Daoy (cell line): Measurements from ENCODE around the gene NLGN1. TPM values are rescaled to one million over a fixed set of nuclear protein-coding genes. Genes with fewer than 3 reads are reported as not detected.
A peak's percentile ranks its signal among the peaks of the same experiment; 100 is the strongest.

Experiments used
- DNase-seq: peaks from one replicate; pipeline ENCODE4 v3.0.0-alpha.2; 2015; ENCODE audit warnings: low read depth
- total RNA-seq: library from RNA; depleted of rRNA; stranded (reverse); fragments of >200 nt; shearing (Covaris generic); gene quantifications from 2 replicates; pipeline ENCODE4 v1.2.3, GENCODE V29; 2014

NLGN1 gene
- total RNA-seq, 1 experiment from 2014 or later: 12.1 TPM

DNA sequence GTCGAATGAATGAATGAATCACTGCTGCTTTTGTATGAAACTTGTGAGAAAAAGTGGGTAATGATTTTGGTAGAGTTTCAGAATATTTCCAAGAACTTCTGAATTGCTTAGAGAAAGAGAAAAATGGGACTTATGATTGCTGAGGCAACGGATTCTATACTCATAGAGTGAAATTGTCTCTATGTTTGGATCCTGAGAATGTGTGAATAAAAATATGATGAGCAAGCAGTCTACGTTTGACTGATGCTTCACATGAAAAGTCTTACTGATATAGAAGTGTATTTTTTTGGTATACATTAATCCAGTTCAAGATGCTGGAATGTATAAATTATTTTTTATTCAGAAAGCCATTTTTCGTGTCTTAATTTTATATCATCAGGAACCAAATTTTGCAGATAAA, 441.1 kb downstream of the NLGN1 start:
- no peak for DNase-seq

GRCh38 chr3:173839859-173840258, 442.3 kb downstream of the NLGN1 start:
- no peak for DNase-seq

- DNase-seq: peak; percentile 28
Measured at GRCh38 chr3:173841334-173841733, 443.8 kb downstream of the NLGN1 start.

GRCh38 chr3:173843060-173843459, 445.5 kb downstream of the NLGN1 start:
- no peak for DNase-seq

DNA sequence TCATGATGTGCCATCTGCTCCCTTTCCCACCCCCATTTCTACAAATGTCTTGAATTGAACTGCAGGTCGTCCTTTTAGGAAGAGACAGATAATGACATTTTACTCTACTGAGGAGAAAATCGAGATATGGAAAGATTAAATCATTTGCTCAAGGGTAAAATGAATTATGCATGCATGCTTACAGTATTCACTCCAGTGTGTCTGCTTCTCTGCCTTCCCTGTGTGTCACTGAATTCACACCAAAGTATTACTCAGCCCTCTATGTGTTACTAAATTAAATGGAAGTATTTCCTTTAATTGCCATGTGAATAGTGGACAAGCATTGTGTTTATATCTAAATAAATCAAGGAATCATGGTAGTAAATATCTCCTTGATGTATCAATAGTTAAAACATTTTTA, 449.0 kb downstream of the NLGN1 start:
- no peak for DNase-seq

DNA sequence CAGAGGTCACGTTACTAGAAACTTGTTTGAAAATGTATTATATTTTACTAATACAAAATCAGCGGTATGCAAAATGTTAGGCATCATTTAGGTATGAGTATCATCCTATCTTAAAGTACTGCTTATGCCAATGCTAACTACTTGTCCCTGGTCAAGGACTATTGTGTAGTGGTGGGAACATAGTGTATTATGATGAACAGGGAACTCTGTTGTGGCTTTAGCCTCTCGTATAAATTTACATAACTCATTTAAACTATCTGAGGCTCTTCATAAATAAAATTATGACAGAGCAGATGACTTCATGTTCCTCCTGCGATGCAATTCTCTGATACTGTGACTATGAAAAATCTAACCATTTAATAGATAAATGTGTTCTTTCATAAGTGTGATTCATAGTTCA, 451.9 kb downstream of the NLGN1 start:
- DNase-seq: no peak

DNA sequence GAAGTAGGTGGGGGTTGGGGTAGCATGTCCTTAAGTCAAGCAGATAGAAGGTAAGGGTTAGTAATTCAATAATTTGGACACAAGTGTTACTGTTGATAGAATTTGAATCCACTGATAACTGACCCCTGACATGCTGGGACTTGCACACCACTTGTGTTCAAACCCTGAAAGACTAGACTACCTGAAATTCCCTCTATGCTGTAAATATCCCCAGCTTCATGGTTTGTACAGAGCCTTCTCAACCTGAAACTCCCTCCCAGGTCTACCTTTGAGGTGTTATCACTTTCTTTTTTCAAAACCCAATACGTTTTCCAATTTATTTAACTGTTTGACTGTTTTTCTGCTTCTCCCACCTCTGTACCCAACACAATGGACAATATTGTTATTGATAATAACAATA, 459.6 kb downstream of the NLGN1 start:
- no peak for DNase-seq

- no peak for DNase-seq
Measured at GRCh38 chr3:173862701-173863100, 465.2 kb downstream of the NLGN1 start.

DNA sequence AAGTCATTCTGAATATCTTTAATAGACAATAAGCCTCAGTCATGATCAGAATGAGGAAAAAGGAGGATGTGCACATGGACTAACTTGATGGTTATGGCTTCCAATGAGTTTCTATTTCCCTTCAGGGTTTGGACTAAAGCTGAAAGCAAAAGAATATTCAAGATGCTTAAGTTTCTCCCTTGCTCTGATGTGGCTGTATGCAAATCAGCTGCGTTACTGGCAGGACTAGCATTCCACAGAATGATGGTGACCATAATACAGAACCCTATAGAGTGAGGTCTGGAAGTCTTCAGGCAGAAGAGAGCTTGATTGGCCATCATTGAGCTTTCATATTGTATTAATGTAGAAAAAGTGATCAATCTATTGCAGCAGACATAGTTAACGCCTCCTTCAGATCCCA, 466.0 kb downstream of the NLGN1 start:
- DNase-seq: no peak

GRCh38 chr3:173865900-173866498, 468.5 kb downstream of the NLGN1 start:
- no peak for DNase-seq

DNA sequence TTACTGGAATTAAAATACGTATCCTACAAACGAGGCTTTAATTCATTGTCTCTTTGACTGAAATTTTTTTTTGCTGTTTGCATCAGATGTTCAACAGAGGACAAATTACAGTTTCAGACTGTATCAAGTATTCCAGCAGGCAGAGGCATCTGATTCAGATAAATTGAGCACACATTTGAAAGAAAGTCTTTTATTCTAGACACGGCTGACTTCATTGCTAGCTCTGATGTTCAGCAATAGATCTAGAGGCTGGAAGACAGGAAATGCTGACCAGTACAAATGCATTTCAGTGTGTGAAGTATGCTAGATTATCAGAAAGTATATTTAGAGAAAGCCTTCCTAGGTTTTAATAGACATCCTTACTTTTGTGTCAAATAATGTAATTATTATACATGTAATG, 472.2 kb downstream of the NLGN1 start:
- no peak for DNase-seq

- DNase-seq: peak; percentile 10
Measured at GRCh38 chr3:173870976-173871375, 473.4 kb downstream of the NLGN1 start.

DNA sequence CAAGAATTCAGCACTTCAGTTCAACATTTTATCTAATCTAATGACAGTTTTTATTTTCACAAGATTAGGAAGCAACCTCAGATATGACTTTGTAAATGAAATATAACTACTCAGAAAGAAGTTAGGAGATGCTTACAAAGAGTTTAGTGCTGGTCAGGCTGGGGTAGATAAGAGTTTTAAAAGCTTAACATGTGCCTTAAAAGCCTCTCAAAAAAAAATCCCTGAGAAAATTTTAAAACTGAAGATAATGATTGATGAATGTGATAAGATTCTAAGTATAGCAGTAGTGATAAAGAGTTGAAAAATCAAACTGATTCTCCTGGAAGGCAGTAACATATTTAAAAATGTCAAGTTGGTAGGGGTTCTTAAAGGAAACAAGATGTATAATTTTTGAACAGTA, 478.2 kb downstream of the NLGN1 start:
- DNase-seq: no peak

DNA sequence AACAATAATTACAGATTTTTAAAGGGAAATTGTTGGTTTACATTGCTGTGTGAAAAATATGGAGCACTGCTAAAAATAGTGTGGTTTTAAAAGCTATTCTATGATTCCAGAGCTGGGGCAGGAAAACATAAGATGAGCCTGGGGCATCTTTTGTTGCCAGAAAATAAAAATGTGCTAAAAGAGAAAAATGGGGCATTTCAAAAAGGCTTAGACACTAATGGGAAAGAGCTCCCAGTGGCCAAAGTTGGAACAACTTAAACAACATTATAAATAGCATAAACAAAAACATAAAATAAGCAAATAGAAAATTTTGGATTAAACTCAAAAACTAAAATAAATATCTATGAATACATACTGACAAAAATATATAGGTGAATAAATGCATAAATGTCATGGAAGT, 478.9 kb downstream of the NLGN1 start:
- DNase-seq: no peak

GRCh38 chr3:173887888-173888287, 490.3 kb downstream of the NLGN1 start:
- no peak for DNase-seq

DNA sequence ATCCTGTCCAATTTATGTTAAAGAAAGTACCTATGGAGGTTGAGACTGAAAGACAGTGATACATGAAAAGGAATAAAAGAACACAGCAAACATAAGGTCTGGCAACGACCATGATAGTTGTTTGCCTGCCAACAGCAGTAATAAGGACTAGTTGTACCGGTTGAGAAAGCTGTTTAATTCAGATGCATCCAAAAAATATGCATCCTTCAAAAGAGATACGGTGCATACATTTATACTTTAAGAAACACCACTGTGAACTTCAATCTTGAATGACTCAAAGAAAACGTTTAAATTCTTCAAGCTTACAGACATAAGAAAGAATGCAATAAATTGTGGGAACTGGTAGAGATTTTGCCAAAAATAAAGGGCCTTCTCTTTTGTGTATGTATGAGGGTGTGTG, 492.1 kb downstream of the NLGN1 start:
- no peak for DNase-seq

- DNase-seq: no peak
Measured at GRCh38 chr3:173890091-173890490, 492.5 kb downstream of the NLGN1 start.

DNA sequence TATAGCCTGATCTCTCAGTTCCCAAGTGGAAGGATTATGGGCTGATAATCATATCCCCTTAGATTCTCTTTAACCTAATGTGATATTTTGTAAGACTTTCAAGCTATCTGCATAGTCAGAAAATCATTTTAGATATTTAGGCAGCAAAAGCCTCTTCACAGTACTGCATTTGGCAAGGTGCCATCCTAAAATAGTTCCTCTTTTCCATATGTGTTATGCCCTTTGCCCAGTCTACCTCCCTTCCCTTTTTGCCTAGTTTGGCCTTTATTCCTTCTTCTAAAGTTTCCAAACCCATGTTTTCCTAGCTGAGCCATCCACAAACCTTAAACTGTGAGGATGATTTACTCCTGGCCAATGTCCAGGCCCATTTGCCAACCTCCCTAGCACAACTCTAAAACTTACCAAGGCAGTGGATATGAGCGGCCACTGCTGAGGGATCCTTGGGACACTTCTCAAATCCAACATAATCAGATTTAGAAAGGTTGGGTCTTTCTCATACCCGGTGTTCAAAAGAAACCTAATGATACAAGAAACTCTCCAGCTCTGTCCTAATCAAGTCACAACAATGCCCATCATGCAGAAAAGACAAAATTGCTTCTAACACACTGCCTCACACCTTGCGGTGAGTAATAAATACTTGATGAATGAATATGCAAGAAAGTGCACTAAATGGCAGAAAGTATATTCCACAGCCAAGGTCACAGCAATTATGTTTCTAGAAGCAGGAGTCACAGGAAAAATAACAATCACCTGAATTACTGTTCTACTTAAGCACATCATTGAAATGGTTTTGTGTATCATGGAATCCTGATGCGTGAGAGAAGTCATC, 493.9 kb downstream of the NLGN1 start:
- DNase-seq: no peak

DNA sequence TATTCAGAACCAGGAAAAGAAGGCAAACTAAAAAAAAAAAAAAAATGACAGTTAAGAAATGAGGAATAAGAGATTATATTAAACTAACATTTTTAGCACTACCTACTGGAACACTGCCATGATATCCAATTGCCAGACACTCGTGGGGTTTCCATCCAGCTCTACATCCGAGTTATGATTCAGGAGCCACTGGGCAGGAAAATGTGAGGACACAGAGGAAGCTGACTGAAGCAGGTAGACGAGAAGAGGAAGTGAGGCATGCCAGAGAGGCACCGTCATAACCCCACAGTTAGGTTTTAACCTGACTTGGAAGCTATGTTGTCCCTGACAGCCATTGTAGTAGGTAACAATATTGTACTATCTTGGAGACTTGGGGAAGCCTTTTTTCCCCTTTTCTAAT, 495.0 kb downstream of the NLGN1 start:
- peak; percentile 69 for DNase-seq

DNA sequence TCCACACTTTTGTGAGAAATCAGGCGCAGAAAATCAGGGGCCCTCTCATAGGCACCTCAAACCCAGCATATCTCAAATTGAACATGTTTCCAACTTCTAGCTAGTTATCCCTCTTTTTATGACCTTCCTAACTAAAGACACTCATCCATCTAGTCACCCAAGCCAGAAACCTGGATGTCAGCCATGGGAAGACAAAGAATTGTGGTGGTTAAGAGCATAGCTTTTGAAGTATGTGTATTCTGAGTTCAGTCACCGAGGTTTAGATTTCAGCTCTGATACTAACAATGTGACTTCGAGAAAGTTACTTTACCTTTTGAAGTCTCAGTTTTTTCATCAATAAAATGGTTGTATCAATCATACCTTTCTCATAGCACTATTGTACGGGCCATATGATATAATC, 495.5 kb downstream of the NLGN1 start:
- peak; percentile 85 for DNase-seq

DNA sequence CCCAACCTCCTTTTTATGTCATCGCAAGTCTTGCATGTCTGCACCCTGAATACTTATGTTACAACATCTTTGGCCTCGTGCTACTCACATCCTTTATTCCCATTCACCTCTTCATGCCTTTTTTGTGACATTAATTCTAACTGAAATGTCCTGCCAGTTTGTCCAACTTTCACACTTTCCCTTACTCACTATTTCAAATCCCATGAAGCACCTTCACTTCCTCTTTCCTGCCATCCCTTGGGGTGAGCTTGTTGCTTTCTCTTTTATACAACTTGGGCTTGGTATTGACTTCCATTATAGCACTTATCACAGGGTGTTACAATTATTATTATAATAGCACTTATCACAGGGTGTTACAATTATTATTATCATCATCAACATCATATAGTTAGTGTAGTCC, 496.3 kb downstream of the NLGN1 start:
- no peak for DNase-seq

- no peak for DNase-seq
Measured at GRCh38 chr3:173897631-173898030, 500.1 kb downstream of the NLGN1 start.

GRCh38 chr3:173901649-173902048, 504.1 kb downstream of the NLGN1 start:
- DNase-seq: no peak

DNA sequence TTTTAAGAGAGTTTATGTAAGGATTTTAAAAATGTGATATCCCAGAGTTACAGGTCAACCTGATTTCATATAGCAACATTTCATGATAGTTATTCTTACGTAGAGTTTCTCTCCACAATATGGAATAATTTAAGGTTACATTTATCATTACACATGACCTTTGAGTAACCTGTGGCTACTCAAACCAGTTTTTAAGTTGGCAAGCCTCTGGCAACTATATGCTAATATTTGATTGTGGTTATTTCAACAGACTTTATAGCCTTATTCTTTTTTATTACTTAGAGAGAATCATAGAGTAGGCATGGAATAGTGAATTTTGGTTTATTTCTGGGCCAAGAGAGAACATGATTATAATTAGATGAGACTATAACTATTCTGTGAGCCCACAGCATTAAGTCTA, 504.9 kb downstream of the NLGN1 start:
- no peak for DNase-seq
